ENCODE measurements around the gene CRCP.
"Not testable (repeated sequence)": the region's sequence is repeated elsewhere in the genome, so short reads cannot be mapped to it uniquely, and the experiment has no call there.

Gene CRCP

DNA sequence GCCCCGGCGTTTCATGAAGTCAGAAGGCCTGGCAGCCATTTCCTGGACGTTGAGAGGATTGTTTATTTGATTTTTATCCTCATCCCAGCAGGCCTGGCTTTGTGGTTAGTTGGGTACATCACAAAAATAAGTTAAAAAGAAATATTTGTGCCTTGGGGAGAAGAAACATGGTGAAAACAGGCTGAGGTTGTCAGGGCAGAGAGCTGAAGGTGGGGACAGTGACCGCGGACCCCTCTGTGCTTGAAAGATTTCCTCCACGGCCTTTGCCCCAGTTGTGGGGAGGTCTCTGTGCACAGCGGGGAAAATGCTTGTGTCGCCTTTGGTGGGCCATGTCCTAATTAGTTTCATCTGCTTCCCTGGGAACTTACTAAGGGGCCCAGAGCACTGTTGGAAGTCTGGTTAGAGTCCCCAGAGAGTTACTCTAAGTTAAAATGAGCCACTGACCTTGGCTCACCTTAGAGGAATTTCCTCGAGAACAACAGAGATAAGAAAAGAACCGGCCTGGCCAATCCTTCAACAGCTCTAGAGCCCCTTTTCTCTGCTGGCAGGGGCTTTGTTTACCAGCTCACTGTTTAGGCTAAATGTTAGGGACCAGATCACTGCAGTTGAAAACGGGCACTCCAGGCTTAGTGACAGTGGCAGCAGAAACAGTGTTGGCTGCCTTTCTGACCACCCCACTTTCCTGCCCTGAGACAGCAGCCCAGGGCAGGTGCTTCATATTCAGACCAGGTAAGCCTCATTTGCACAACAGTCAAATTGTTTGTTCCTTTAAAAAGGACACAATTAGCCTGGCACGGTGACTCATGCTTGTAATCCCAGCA, 37.9 kb downstream of the CRCP start:
- peak; percentile 89 for DNase-seq (ENCODE audit: low spot score)

DNA sequence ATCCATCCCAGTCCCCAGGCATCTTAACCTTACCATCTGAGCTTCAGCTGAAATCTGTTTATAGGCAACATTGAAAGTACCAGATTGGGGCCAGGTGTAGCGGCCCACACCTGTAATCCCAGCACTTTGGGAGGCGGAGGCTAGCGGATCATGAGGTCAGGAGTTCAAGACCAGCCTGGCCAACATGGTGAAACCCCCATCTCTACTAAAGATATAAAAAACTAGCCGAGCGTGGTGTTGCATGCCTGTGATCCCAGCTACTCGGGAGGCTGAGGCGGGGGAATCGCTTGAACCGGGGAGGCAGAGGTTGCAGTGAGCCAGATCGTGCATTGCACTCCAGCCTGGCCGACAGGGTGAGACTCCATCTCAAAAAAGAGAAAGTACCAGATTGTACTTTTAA, 39.0 kb downstream of the CRCP start:
- DNase-seq (ENCODE audit: low spot score): no peak

GRCh38 chr7:66156035-66156434, 41.4 kb downstream of the CRCP start:
- not testable (repeated sequence) for DNase-seq (ENCODE audit: low spot score)

- DNase-seq (ENCODE audit: low spot score): peak; percentile 61
These were observed 42.4 kb downstream of the CRCP start for GRCh38 chr7:66157060-66157459.

- no peak for DNase-seq (ENCODE audit: low spot score)
These were observed 48.0 kb downstream of the CRCP start for GRCh38 chr7:66162622-66163021.

GRCh38 chr7:66163186-66163610, 48.6 kb downstream of the CRCP start:
- DNase-seq (ENCODE audit: low spot score): no peak

GRCh38 chr7:66164356-66164755, 49.7 kb downstream of the CRCP start:
- no peak for DNase-seq (ENCODE audit: low spot score)

GRCh38 chr7:66167773-66168387, 53.2 kb downstream of the CRCP start:
- DNase-seq (ENCODE audit: low spot score): no peak

DNA sequence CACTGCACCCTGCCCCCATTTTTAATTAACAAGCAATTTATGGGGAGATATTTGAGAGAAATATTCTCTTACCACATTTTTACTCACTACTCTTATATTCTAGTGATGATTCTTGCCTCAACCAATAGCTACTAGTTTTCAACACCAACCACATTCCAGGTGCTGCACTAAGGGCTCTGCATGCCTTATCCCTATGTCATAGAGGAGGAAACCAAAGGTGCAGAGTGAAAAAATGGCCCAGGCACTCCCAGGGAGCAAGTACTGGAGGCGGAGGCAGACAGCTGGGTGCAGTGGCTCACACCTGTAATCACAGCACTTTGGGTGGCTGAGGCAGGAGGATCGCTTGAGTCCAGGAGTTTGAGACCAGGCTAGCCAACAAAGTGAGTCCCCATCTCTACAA, 55.0 kb downstream of the CRCP start:
- DNase-seq (ENCODE audit: low spot score): no peak

DNA sequence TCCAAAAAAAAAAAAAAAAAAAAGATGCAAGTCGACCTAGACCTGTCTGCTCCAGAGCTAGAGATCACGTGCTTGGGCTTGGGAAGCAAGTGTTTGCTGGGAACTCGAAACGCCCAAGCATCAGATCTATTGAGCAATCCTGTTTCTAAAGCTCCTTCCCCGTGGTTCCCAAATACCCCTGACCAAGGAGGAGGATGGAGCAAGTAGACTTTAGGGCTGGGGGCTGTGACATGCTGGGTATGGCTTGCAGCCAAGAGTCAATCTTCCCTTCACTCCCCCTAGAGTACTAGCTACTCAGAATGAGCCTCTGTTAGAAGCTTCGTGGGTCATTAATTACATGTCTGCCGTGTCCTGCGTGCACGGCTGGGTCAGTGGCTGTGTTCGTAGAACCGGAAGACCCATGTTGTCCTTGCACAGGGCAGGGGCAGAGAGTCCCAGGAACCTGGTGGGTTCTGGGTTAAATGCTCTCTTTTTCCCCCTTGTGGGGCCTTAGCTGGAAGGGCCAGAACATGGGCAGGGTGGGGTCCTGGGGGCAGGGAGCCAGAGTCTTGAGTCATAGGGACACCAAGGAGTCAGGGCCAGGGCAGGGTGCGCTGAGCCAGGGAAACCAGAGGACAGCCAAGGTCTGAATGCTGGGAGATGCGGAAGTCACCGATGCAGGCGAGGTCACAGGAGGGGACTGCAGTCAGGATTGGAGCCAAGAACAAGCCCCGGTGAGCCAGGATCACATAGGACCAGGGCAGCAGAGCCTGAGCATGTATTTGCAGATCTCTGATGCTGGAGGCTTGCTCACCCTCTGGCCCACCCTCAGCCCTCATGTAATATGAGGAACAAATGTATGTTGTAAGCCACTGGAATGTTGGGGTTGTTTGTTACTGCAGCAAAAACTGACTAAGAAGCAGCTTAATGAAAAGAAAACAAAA, 55.9 kb downstream of the CRCP start:
- DNase-seq (ENCODE audit: low spot score): no peak

GRCh38 chr7:66172536-66173401, 58.1 kb downstream of the CRCP start:
- DNase-seq (ENCODE audit: low spot score): not testable (repeated sequence)

DNA sequence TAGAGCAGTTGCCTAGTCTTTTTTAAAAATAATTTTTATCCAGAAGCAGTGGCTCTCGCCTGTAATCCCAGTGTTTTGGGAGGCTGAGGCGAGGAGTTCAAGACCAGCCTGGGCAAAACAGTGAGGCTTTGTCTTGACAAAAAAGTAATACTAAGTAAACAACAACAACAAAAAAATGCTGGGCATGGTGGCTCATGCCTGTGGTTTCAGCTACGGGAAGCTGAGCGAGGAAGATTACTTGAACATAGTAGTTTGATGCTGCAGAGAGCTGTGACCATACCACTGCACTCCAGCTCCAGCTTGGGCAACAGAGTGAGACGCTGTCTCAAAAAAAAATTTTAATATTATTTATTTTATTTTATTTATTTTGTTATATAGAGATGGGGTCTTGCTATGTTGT, 59.2 kb downstream of the CRCP start:
- no peak for DNase-seq (ENCODE audit: low spot score)

DNA sequence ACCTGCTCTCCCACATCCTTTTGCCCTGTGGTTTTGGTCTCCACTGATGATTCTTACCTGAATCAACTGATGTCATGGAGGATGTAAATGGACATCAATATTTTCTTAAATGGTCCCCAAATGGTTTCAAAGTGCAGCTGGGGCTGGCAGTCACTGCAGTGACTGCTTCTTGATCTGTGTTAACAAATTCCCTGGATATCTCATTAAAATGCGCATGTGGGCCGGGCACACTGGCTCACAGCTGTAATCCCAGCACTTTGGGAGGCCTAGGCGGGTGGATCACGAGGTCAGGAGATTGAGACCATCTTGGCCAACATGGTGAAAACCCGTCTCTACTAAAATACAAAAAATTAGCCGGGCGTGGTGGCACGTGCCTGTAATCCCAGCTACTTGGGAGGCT, 60.4 kb downstream of the CRCP start:
- DNase-seq (ENCODE audit: low spot score): not testable (repeated sequence)

- no peak for DNase-seq (ENCODE audit: low spot score)
These were observed 62.3 kb downstream of the CRCP start for GRCh38 chr7:66176914-66177313.

DNA sequence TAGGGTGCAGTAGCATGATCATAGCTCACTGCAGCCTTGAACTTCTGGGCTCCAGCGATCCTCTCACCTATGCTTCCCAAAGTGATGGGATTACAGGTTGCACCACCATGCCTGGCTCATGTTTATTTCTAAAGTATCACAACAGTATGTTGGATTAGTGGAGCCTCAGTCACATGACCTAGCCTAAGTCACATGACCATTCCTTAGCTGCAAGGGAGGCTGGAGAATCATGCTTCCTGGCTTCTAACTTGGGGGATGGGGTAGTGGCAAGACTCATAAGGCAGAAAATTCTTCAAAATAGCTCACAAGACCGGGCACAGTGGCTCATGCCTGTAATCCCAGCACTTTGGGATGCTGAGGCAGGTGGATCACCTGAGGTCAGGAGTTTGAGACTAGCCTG, 63.6 kb downstream of the CRCP start:
- no peak for DNase-seq (ENCODE audit: low spot score)

- DNase-seq (ENCODE audit: low spot score): no peak
These were observed 66.7 kb downstream of the CRCP start for GRCh38 chr7:66181329-66181728.

DNA sequence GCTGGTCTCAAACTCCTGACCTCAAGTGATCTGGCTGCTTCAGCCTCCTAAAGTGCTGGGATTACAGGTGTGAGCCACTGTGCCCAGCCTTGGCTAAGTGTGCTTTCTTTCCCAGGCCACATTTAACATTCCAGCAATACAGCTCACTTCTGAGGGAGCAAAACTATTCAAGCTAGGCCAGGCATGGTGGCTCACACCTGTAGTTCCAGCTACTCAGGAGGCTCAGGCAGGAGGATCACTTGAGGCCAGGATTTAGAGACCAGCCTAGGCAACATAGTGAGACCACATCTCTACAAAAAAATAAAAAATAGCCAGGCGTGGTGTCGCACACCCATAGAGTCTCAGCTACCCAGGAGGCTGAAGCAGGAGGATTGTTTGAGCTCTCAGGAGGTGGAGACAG, 67.2 kb downstream of the CRCP start:
- no peak for DNase-seq (ENCODE audit: low spot score)

GRCh38 chr7:66182920-66183319, 68.3 kb downstream of the CRCP start:
- no peak for DNase-seq (ENCODE audit: low spot score)

- no peak for DNase-seq (ENCODE audit: low spot score)
These were observed 69.1 kb downstream of the CRCP start for GRCh38 chr7:66183700-66184099.

- no peak for DNase-seq (ENCODE audit: low spot score)
These were observed 71.1 kb downstream of the CRCP start for GRCh38 chr7:66185680-66186187.

GRCh38 chr7:66186991-66187390, 72.3 kb downstream of the CRCP start:
- no peak for DNase-seq (ENCODE audit: low spot score)

Measured in SK-N-DZ (cell line).